ENCODE data around the gene CYSLTR2. TPM values are rescaled to one million over a fixed set of nuclear protein-coding genes. Genes with fewer than 3 reads are reported as not detected.
"Not testable (repeated sequence)": the region's sequence is repeated elsewhere in the genome, so short reads cannot be mapped to it uniquely, and the experiment has no call there.

CYSLTR2 gene
- total RNA-seq, 1 donor from 2014 or later: 7.6 TPM

- Histone ChIP-seq H3K27me3 (ENCODE audit: low read depth) (no peaks in the 10 kb centered on the region), H3K4me3 (no peak overlapping the region), H3K36me3 (no peaks in the 10 kb centered on the region), H3K4me1 (peaks cover 6% of the 10 kb centered on the region), H3K27ac (replicated peaks) (no peak overlapping the region), H3K9me3 (replicated peaks) (peaks cover 17% of the 10 kb centered on the region)
- DNase-seq: no peak
- intact Hi-C loops (cut with micrococcal nuclease): no loop called here
- TF ChIP-seq, protein P1, sequence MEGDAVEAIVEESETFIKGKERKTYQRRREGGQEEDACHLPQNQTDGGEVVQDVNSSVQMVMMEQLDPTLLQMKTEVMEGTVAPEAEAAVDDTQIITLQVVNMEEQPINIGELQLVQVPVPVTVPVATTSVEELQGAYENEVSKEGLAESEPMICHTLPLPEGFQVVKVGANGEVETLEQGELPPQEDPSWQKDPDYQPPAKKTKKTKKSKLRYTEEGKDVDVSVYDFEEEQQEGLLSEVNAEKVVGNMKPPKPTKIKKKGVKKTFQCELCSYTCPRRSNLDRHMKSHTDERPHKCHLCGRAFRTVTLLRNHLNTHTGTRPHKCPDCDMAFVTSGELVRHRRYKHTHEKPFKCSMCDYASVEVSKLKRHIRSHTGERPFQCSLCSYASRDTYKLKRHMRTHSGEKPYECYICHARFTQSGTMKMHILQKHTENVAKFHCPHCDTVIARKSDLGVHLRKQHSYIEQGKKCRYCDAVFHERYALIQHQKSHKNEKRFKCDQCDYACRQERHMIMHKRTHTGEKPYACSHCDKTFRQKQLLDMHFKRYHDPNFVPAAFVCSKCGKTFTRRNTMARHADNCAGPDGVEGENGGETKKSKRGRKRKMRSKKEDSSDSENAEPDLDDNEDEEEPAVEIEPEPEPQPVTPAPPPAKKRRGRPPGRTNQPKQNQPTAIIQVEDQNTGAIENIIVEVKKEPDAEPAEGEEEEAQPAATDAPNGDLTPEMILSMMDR (IDR thresholded peaks at IDR 0.05; ENCODE audit: borderline replicate concordance): no peak
Measured at GRCh38 chr13:48687249-48687648, 33.5 kb downstream of the CYSLTR2 start.

- Histone ChIP-seq H3K36me3 (peaks cover 16% of the 10 kb centered on the region), H3K4me3 (no peak overlapping the region), H3K9me3 (replicated peaks) (peaks cover 15% of the 10 kb centered on the region), H3K4me1 (peaks cover 4% of the 10 kb centered on the region), H3K27me3 (ENCODE audit: low read depth) (peaks cover 4% of the 10 kb centered on the region), H3K27ac (replicated peaks) (peak overlapping the region; percentile 43)
- DNase-seq: no peak
- TF ChIP-seq, protein P1 (IDR thresholded peaks at IDR 0.05; ENCODE audit: borderline replicate concordance): no peak
- intact Hi-C loops (cut with micrococcal nuclease): no loop called here
Measured at GRCh38 chr13:48693998-48694397, 40.3 kb downstream of the CYSLTR2 start.

- no peak for DNase-seq
- H3K9me3 ChIP-seq (replicated peaks): peaks cover 4% of the 10 kb centered on the region
Measured at GRCh38 chr13:48695776-48696175, 42.0 kb downstream of the CYSLTR2 start.

GRCh38 chr13:48696676-48697075, 42.9 kb downstream of the CYSLTR2 start:
- H3K9me3 ChIP-seq (replicated peaks); DNase-seq; intact Hi-C loops (cut with micrococcal nuclease); H3K27ac ChIP-seq (replicated peaks); H3K27me3 ChIP-seq (ENCODE audit: low read depth); H3K4me3 ChIP-seq; H3K4me1 ChIP-seq: not testable (repeated sequence)
- peaks cover 16% of the 10 kb centered on the region for H3K36me3 ChIP-seq

More at GRCh38 chr13:48695776-48696175, 42.0 kb downstream of the CYSLTR2 start:
- H3K36me3 ChIP-seq: peaks cover 16% of the 10 kb centered on the region
- peaks cover 4% of the 10 kb centered on the region for H3K27me3 ChIP-seq (ENCODE audit: low read depth)
- TF ChIP-seq, protein P1 (IDR thresholded peaks at IDR 0.05; ENCODE audit: borderline replicate concordance): no peak
- peaks cover 4% of the 10 kb centered on the region for H3K4me1 ChIP-seq
- H3K4me3 ChIP-seq: no peak overlapping the region
- no peak overlapping the region for H3K27ac ChIP-seq (replicated peaks)
- intact Hi-C loops (cut with micrococcal nuclease): no loop called here

DNA sequence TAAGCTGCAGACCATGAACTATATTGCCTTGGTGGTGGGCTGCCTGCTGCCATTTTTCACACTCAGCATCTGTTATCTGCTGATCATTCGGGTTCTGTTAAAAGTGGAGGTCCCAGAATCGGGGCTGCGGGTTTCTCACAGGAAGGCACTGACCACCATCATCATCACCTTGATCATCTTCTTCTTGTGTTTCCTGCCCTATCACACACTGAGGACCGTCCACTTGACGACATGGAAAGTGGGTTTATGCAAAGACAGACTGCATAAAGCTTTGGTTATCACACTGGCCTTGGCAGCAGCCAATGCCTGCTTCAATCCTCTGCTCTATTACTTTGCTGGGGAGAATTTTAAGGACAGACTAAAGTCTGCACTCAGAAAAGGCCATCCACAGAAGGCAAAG, 53.7 kb downstream of the CYSLTR2 start:
- Histone ChIP-seq H3K4me3 (no peak overlapping the region), H3K36me3 (peaks cover 3% of the 10 kb centered on the region), H3K27me3 (ENCODE audit: low read depth) (no peaks in the 10 kb centered on the region), H3K4me1 (no peaks in the 10 kb centered on the region), H3K27ac (replicated peaks) (no peak overlapping the region), H3K9me3 (replicated peaks) (peaks cover 12% of the 10 kb centered on the region)
- no peak for DNase-seq
- intact Hi-C loops (cut with micrococcal nuclease): no loop called here
- TF ChIP-seq, protein P1 (IDR thresholded peaks at IDR 0.05; ENCODE audit: borderline replicate concordance): no peak

GRCh38 chr13:48708764-48709163, 55.0 kb downstream of the CYSLTR2 start:
- H3K27me3 ChIP-seq (ENCODE audit: low read depth): no peaks in the 10 kb centered on the region
- DNase-seq: no peak
- intact Hi-C loops (cut with micrococcal nuclease): no loop called here
- H3K9me3 ChIP-seq (replicated peaks): peaks cover 12% of the 10 kb centered on the region
- TF ChIP-seq, protein P1 (IDR thresholded peaks at IDR 0.05; ENCODE audit: borderline replicate concordance): no peak
- no peaks in the 10 kb centered on the region for H3K4me1 ChIP-seq
- no peak overlapping the region for H3K4me3 ChIP-seq
- peaks cover 3% of the 10 kb centered on the region for H3K36me3 ChIP-seq
- no peak overlapping the region for H3K27ac ChIP-seq (replicated peaks)

Data from left ventricle myocardium inferior (tissue), 1 donor.